Prostate gland (tissue), 2 donors: ENCODE data around the gene FBXL13. TPM values are rescaled to one million over a fixed set of nuclear protein-coding genes. Genes with fewer than 3 reads are reported as not detected.
"Not testable (repeated sequence)": the region's sequence is repeated elsewhere in the genome, so short reads cannot be mapped to it uniquely, and the experiment has no call there.

ENCODE experiments used
- DNase-seq: peaks from one replicate; pipeline ENCODE4 v3.0.0-alpha.2; 2019; ENCODE audit warnings: low spot score
- H3K27ac ChIP-seq, 2 donors: fragments of 200-600 bp; sonication (generic); 2 replicates each; pipeline ENCODE4 v1.5.1; 2017 to 2019
- H3K27me3 ChIP-seq: fragments of 200-600 bp; sonication (generic); replicated peaks from 2 replicates; pipeline ENCODE4 v1.5.1; 2019; ENCODE audit not compliant: insufficient read depth
- H3K36me3 ChIP-seq, 2 donors: fragments of 200-600 bp; sonication (generic); 1 replicate in 1 of 2; 2 replicates in 1 of 2; pipeline versions ENCODE4 v1.5.1 to v1.8.1; 2017 to 2019
- H3K4me1 ChIP-seq: fragments of 200-600 bp; sonication (generic); replicated peaks from 2 replicates; pipeline ENCODE4 v1.5.1; 2019
- H3K4me3 ChIP-seq, 2 donors: fragments of 200-600 bp; sonication (generic); 2 replicates each; pipeline ENCODE4 v1.5.1; 2017 to 2019
- H3K9me3 ChIP-seq: fragments of 200-600 bp; sonication (generic); 2 replicates; pipeline ENCODE4 v1.5.1; 2017
- CTCF ChIP-seq, 4 experiments: fragments of 200-600 bp in 2 of 4; fragments of 450-650 bp in 2 of 4; sonication (generic) in 2 of 4; IDR thresholded peaks; 1 replicate in 3 of 4; 2 replicates in 1 of 4; pipeline ENCODE4 v1.5.1; 2016 to 2019; ENCODE audit warnings: antibody characterized with exemption in 4 of 4, mild to moderate bottlenecking in 2 of 4, moderate library complexity in 2 of 4
- POLR2A ChIP-seq: fragments of 450-650 bp; IDR thresholded peaks from one replicate; pipeline ENCODE4 v1.6.1; 2016; ENCODE audit warnings: antibody characterized with exemption, mild to moderate bottlenecking
- POLR2AphosphoS5 ChIP-seq: sonication (generic); formaldehyde crosslinking; IDR thresholded peaks from one replicate; pipeline ENCODE4 v1.6.1; 2017; ENCODE audit warnings: antibody characterized with exemption
- WGBS: methylation state at CpG from one replicate; pipeline ENCODE4 v1.1.5; 2018; 5-methylcytosine and 5-hydroxymethylcytosine counted together
- intact Hi-C: fragments of 100-400 bp; cut with DNase I; formaldehyde crosslinking; loops from one replicate; pipeline ENCODE4 v1.14.2; 2022
- total RNA-seq, 2 donors: library from RNA; depleted of rRNA; stranded (reverse); fragments of >200 nt; gene quantifications; one replicate each; pipeline ENCODE4 v1.1.0, GENCODE V29; 2016

FBXL13 gene
- total RNA-seq, 2 donors from 2014 or later = 2.6 to 5.4 TPM

GRCh38 chr7:103037476-103037822 is 37.1 kb downstream of the FBXL13 start:
- H3K4me1 ChIP-seq = no peaks in the 10 kb centered on the region
- WGBS = 97% methylated on average over 1 of the region's 1 CpG
- TF ChIP-seq CTCF (IDR thresholded peaks at IDR 0.05) (no peak), POLR2A (no peak), POLR2AphosphoS5 (no peak)
- H3K4me3 ChIP-seq = no peak overlapping the region
- H3K9me3 ChIP-seq = no peaks in the 10 kb centered on the region
- intact Hi-C loops = no loop called here
- no peak for DNase-seq
- no peak overlapping the region for H3K27ac ChIP-seq
- no peaks in the 10 kb centered on the region for H3K27me3 ChIP-seq
- no peaks in the 10 kb centered on the region for H3K36me3 ChIP-seq

- not testable (repeated sequence) for DNase-seq, H3K9me3 ChIP-seq
- 92% methylated on average over 19 of the region's 20 CpGs for WGBS
These were observed 40.3 kb downstream of the FBXL13 start for GRCh38 chr7:103034318-103034717.

GRCh38 chr7:103031781-103032180 is 42.8 kb downstream of the FBXL13 start:
- no peak for DNase-seq
- Histone ChIP-seq H3K27me3 (no peaks in the 10 kb centered on the region), H3K36me3 (no peaks in the 10 kb centered on the region), H3K4me1 (no peaks in the 10 kb centered on the region), H3K9me3 (no peaks in the 10 kb centered on the region), H3K27ac (no peak overlapping the region), H3K4me3 (no peak overlapping the region)
- TF ChIP-seq CTCF (IDR thresholded peaks at IDR 0.05) (no peak), POLR2A (no peak), POLR2AphosphoS5 (no peak)
- intact Hi-C loops = no loop called here
- WGBS = 67% methylated on average over 1 of the region's 1 CpG

More at GRCh38 chr7:103034318-103034717, 40.3 kb downstream of the FBXL13 start:
- H3K4me1 ChIP-seq, H3K27ac ChIP-seq, intact Hi-C loops, H3K27me3 ChIP-seq, H3K36me3 ChIP-seq, H3K4me3 ChIP-seq: not testable (repeated sequence)

DNA sequence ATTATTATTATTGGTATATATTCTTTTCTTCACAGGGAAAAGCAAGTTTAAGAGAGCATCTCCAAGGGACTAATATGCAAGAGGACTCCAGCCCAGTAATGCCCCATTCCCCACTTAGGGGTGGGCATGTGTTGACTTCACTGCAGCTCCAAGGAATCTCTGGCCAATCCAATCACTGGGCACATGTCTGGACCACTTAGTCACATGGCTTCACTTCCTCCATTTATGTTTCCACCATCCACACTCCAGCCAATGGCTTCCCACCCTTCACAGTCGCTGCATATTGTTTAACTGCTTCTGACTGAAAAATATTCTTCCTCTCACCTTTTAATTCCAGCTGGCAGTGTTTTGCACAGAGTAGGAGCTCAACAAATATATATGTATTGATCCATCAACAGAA is 43.6 kb downstream of the FBXL13 start:
- H3K4me1 ChIP-seq = no peaks in the 10 kb centered on the region
- intact Hi-C loops = no loop called here
- H3K27ac ChIP-seq = no peak overlapping the region
- no peak overlapping the region for H3K4me3 ChIP-seq
- no peak for DNase-seq
- H3K36me3 ChIP-seq = no peaks in the 10 kb centered on the region
- no peaks in the 10 kb centered on the region for H3K9me3 ChIP-seq
- no peaks in the 10 kb centered on the region for H3K27me3 ChIP-seq
- 90% methylated on average over 1 of the region's 1 CpG for WGBS
- TF ChIP-seq POLR2AphosphoS5 (no peak), POLR2A (no peak), CTCF (IDR thresholded peaks at IDR 0.05) (no peak)

DNA sequence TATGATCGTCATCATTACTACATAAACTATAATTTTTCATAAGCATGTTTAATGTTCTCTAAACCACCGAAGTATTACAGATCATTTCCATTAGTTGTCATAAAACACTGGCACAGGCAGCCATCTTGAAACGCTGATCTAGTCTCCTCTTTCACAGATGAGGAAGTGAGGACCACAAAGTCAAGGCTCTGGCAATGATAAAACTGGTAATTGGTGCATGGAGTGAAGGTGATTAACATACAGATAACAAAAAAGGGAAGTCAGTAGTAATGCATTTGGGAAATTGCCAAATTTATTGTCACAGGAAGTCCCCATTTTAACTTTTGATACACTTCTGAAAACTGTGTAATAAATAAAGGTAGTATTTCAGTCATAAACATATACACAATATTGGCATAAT is 49.3 kb downstream of the FBXL13 start:
- Histone ChIP-seq H3K27ac (no peak overlapping the region), H3K4me3 (no peak overlapping the region), H3K36me3 (no peaks in the 10 kb centered on the region), H3K4me1 (no peaks in the 10 kb centered on the region), H3K9me3 (no peaks in the 10 kb centered on the region), H3K27me3 (no peaks in the 10 kb centered on the region)
- no peak for DNase-seq
- intact Hi-C loops = no loop called here
- no peak for TF ChIP-seq POLR2AphosphoS5
- TF ChIP-seq POLR2A = no peak
- no peak for TF ChIP-seq CTCF (IDR thresholded peaks at IDR 0.05)
- 77% methylated on average over 3 of the region's 3 CpGs for WGBS

DNA sequence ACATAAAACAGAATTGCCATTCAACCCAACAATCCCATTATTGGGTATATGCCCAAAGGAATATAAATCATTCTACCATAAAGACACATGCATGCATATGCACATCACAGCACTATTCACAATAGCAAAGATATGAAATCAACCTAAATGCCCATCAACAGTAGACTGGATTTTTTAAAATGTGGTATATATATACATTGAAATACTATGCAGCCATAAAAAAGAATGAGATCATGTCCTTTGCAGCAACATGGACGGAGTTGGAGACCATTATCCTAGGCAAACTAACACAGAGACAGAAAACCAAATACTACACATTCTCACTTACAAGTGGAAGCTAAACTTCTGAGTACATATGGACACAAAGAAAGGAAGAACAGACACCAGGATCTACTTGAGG is 51.0 kb downstream of the FBXL13 start:
- WGBS = 95% methylated on average over 1 of the region's 1 CpG
- H3K36me3 ChIP-seq, H3K27ac ChIP-seq, H3K9me3 ChIP-seq, H3K4me3 ChIP-seq, H3K27me3 ChIP-seq, H3K4me1 ChIP-seq, DNase-seq, intact Hi-C loops: not testable (repeated sequence)

DNA sequence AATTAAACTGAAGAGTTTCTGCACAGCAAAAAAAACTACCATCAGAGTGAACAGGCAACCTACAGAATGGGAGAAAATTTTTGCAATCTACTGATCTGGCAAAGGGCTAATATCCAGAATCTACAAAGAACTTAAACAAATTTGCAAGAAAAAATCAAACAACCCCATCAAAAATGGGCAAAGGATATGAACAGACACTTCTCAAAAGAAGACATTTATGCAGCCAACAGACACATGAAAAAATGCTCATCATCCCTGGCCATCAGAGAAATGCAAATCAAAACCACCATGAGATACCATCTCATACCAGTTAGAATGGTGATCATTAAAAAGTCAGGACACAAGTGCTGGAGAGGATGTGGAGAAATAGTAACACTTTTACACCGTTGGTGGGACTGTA is 53.1 kb downstream of the FBXL13 start:
- H3K36me3 ChIP-seq, H3K4me1 ChIP-seq, H3K4me3 ChIP-seq, H3K27me3 ChIP-seq, H3K9me3 ChIP-seq, intact Hi-C loops, H3K27ac ChIP-seq, DNase-seq: not testable (repeated sequence)
- WGBS = 96% methylated on average over 1 of the region's 1 CpG

DNA sequence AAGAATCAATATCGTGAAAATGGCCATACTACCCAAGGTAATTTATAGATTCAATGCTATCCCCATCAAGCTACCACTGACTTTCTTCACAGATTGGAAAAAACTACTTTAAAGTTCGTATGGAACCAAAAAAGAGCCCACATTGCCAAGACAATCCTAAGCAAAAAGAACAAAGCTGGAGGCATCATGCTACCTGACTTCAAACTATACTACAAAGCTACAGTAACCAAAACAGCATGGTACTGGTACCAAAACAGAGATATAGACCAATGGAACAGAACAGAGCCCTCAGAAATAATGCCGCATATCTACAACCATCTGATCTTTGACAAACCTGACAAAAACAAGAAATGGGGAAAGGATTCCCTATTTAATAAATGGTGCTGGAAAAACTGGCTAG is 53.7 kb downstream of the FBXL13 start:
- DNase-seq, H3K4me3 ChIP-seq, H3K27ac ChIP-seq, H3K4me1 ChIP-seq, intact Hi-C loops, H3K9me3 ChIP-seq, H3K27me3 ChIP-seq, H3K36me3 ChIP-seq: not testable (repeated sequence)
- 89% methylated on average over 3 of the region's 3 CpGs for WGBS

DNA sequence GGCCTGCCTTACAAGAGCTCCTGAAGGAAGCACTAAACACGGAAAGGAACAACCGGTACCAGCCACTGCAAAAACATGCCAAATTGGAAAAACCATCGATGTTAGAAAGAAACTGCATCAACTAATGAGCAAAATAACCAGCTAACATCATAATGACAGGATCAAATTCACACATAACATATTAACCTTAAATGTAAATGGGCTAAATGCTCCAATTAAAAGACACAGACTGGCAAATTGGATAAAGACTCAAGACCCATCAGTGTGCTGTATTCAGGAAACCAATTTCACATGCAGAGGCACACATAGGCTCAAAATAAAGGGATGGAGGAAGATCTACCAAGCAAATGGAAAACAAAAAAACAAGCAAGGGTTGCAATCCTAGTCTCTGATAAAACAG is 56.3 kb downstream of the FBXL13 start:
- H3K27me3 ChIP-seq, H3K4me3 ChIP-seq, H3K36me3 ChIP-seq, H3K4me1 ChIP-seq, intact Hi-C loops, H3K27ac ChIP-seq, H3K9me3 ChIP-seq, DNase-seq: not testable (repeated sequence)
- 95% methylated on average over 3 of the region's 3 CpGs for WGBS
